HepG2 (cell line): Measurements from ENCODE around the gene SNAI3. TPM values are rescaled to one million over a fixed set of nuclear protein-coding genes. Genes with fewer than 3 reads are reported as not detected.

Experiments used
- ADNP ChIP-seq: sonication (generic); formaldehyde crosslinking; IDR thresholded peaks from 2 replicates; pipeline ENCODE4 v1.4.0; 2020; ENCODE audit warnings: missing genetic modification reagents
- CHD2 ChIP-seq: IDR thresholded peaks from 2 replicates; pipeline ENCODE4 v1.6.1; 2011; ENCODE audit warnings: low read depth, low read length, improper control_type of control experiment
- HDAC2 ChIP-seq: sonication (generic); formaldehyde crosslinking; IDR thresholded peaks from 2 replicates; pipeline ENCODE4 v1.4.0; 2020; ENCODE audit warnings: missing genetic modification reagents
- KLF15 ChIP-seq: sonication (generic); formaldehyde crosslinking; IDR thresholded peaks from 2 replicates; pipeline ENCODE4 v1.8.1; 2023; ENCODE audit warnings: borderline replicate concordance, mild to moderate bottlenecking, inconsistent platforms, missing genetic modification reagents, mixed read lengths
- MED13 ChIP-seq: sonication (generic); formaldehyde crosslinking; IDR thresholded peaks from 2 replicates; pipeline ENCODE4 v1.5.0; 2020; ENCODE audit warnings: missing genetic modification reagents
- PHF21A ChIP-seq: sonication (generic); formaldehyde crosslinking; IDR thresholded peaks from 2 replicates; pipeline ENCODE4 v1.5.0; 2020; ENCODE audit warnings: mild to moderate bottlenecking, missing genetic modification reagents
- TERF1 ChIP-seq: sonication (generic); formaldehyde crosslinking; IDR thresholded peaks from 2 replicates; pipeline ENCODE4 v1.8.0; 2022; ENCODE audit warnings: mild to moderate bottlenecking, missing genetic modification reagents, moderate library complexity
- ZNF235 ChIP-seq: sonication (generic); formaldehyde crosslinking; IDR thresholded peaks from 2 replicates; pipeline ENCODE4 v1.8.1; 2023; ENCODE audit warnings: mild to moderate bottlenecking, missing genetic modification reagents, borderline replicate concordance
- ZNF253 ChIP-seq: sonication (generic); formaldehyde crosslinking; IDR thresholded peaks from 2 replicates; pipeline ENCODE4 v1.8.0; 2022; ENCODE audit warnings: mild to moderate bottlenecking, missing genetic modification reagents, borderline replicate concordance
- ZNF446 ChIP-seq: sonication (generic); formaldehyde crosslinking; IDR thresholded peaks from 2 replicates; pipeline ENCODE4 v1.5.0; 2020; ENCODE audit warnings: mild to moderate bottlenecking, missing genetic modification reagents
- ZNF792 ChIP-seq: IDR thresholded peaks from 2 replicates; pipeline ENCODE4 v1.6.1; 2016
- ZNF83 ChIP-seq: sonication (generic); formaldehyde crosslinking; IDR thresholded peaks from 2 replicates; pipeline ENCODE4 v1.4.0; 2020; ENCODE audit warnings: missing genetic modification reagents, mild to moderate bottlenecking, borderline replicate concordance
- ZSCAN20 ChIP-seq: sonication (generic); formaldehyde crosslinking; IDR thresholded peaks from 2 replicates; pipeline ENCODE4 v1.4.0; 2020; ENCODE audit warnings: missing genetic modification reagents, mild to moderate bottlenecking, borderline replicate concordance
- polyA plus RNA-seq, 8 experiments: library from polyadenylated mRNA; depleted of rRNA in 3 of 8; stranded (reverse) in 7 of 8; unstranded in 1 of 8; fragments of >200 nt; fragmentation: Illumina TruSeq in 4 of 8; extraction: Trizol in 4 of 8; gene quantifications; 2 replicates each; pipeline versions ENCODE4 v1.2.1 to v1.2.3, GENCODE V29; 2011 to 2016; ENCODE audit warnings: low read depth in 4 of 8, missing spikeins in 1 of 8, mixed read lengths in 1 of 8; ENCODE audit not compliant: insufficient read depth in 1 of 8
- total RNA-seq, 5 experiments: library from RNA; depleted of rRNA; stranded (reverse); fragments of >200 nt; fragmentation: Illumina TruSeq; extraction: Trizol; gene quantifications; 2 replicates each; pipeline ENCODE4 v1.2.3, GENCODE V29; 2016; ENCODE audit warnings: low read depth in 1 of 5
- TF ChIP-seq, protein P1 (sequence below): sonication (generic); formaldehyde crosslinking; conservative IDR thresholded peaks from 2 replicates; pipeline ENCODE4 v1.4.0; 2020; ENCODE audit warnings: mild to moderate bottlenecking, missing genetic modification reagents, moderate library complexity
- TF ChIP-seq, protein P2 (sequence below): sonication (generic); formaldehyde crosslinking; IDR thresholded peaks from 2 replicates; pipeline ENCODE4 v1.4.0; 2020; ENCODE audit warnings: mild to moderate bottlenecking, missing genetic modification reagents
- TF ChIP-seq, protein P3 (sequence below): sonication (generic); formaldehyde crosslinking; IDR thresholded peaks from 2 replicates; pipeline ENCODE4 v1.4.0; 2020; ENCODE audit warnings: missing genetic modification reagents
- TF ChIP-seq, protein P4 (sequence below): sonication (generic); formaldehyde crosslinking; conservative IDR thresholded peaks from 2 replicates; pipeline ENCODE4 v1.5.0; 2020; ENCODE audit warnings: missing genetic modification reagents

The SNAI3 gene
- total and polyA plus RNA-seq, 2 of the 13 experiments (the other 11 are each of a cell fraction or from before 2014, with no cell fraction given), result 0.09 to 0.18 TPM

DNA sequence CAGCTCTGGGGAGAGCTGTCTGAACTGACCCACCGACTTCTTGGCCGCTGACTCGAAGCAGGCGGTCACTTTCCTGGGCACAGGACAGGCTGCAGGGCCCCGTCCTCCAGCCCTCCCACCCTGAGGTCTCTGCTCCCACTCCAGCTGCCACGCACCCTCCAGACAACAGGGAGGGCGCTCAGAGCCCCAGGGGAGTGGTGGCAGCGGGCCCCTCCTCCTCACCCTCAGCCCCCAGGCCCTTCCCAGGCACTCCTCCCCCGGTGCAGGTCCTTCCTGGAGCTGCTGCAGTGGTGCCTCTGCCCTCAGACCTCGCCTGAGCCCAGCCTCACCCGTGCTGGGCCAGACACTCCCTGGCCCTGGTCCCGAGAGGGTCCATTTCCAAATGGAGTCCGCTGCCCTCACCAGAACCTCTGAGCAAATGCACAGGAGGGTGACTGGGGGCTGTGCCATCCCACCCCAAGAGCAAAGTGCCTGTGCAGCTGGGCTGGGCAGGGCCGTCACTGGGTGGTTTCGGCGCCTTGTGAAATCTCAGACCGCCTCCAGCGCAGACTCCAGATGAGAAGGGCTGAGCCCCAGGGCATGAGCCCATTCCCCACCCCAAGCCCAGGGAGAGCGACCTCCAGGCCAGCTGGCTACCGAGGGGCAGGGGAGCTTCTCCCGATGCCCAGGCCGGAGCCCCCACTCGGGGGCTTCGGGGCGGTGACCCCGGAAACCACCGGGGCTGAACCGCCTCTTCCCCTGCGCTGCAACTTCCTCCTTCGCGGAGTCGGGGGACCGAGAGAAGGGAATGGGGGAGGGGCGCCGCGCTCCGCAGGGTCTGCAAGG lies 36.2 kb downstream of the SNAI3 start (continued):
- TF ChIP-seq, protein P1, sequence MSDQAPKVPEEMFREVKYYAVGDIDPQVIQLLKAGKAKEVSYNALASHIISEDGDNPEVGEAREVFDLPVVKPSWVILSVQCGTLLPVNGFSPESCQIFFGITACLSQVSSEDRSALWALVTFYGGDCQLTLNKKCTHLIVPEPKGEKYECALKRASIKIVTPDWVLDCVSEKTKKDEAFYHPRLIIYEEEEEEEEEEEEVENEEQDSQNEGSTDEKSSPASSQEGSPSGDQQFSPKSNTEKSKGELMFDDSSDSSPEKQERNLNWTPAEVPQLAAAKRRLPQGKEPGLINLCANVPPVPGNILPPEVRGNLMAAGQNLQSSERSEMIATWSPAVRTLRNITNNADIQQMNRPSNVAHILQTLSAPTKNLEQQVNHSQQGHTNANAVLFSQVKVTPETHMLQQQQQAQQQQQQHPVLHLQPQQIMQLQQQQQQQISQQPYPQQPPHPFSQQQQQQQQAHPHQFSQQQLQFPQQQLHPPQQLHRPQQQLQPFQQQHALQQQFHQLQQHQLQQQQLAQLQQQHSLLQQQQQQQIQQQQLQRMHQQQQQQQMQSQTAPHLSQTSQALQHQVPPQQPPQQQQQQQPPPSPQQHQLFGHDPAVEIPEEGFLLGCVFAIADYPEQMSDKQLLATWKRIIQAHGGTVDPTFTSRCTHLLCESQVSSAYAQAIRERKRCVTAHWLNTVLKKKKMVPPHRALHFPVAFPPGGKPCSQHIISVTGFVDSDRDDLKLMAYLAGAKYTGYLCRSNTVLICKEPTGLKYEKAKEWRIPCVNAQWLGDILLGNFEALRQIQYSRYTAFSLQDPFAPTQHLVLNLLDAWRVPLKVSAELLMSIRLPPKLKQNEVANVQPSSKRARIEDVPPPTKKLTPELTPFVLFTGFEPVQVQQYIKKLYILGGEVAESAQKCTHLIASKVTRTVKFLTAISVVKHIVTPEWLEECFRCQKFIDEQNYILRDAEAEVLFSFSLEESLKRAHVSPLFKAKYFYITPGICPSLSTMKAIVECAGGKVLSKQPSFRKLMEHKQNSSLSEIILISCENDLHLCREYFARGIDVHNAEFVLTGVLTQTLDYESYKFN (CRISPR knock-in tag), result no peak; the same call in 1 of the 2 replicates
- peak; percentile 34; the same call in 1 of the 2 replicates for TF ChIP-seq TERF1 (CRISPR knock-in tag)
- TF ChIP-seq PHF21A (CRISPR knock-in tag), result no peak
- TF ChIP-seq, protein P2, sequence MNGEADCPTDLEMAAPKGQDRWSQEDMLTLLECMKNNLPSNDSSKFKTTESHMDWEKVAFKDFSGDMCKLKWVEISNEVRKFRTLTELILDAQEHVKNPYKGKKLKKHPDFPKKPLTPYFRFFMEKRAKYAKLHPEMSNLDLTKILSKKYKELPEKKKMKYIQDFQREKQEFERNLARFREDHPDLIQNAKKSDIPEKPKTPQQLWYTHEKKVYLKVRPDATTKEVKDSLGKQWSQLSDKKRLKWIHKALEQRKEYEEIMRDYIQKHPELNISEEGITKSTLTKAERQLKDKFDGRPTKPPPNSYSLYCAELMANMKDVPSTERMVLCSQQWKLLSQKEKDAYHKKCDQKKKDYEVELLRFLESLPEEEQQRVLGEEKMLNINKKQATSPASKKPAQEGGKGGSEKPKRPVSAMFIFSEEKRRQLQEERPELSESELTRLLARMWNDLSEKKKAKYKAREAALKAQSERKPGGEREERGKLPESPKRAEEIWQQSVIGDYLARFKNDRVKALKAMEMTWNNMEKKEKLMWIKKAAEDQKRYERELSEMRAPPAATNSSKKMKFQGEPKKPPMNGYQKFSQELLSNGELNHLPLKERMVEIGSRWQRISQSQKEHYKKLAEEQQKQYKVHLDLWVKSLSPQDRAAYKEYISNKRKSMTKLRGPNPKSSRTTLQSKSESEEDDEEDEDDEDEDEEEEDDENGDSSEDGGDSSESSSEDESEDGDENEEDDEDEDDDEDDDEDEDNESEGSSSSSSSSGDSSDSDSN (CRISPR knock-in tag), result peak; percentile 68; the same call in 1 of the 2 replicates
- peak; percentile 28; the same call in 1 of the 2 replicates for TF ChIP-seq ZNF235
- peak; percentile 28; the same call in 1 of the 2 replicates for TF ChIP-seq MED13 (CRISPR knock-in tag)
- no peak for TF ChIP-seq ADNP (CRISPR knock-in tag)
- no peak for TF ChIP-seq CHD2
- TF ChIP-seq ZNF792 (CRISPR knock-in tag), result peak; percentile 20; the same call in 1 of the 2 replicates
- TF ChIP-seq ZNF253 (CRISPR knock-in tag), result 0 out of 2 replicates have a peak, but pooled peaks have one; percentile 23
- peak; percentile 2; the same call in 1 of the 2 replicates for TF ChIP-seq ZNF83
- TF ChIP-seq, protein P3, sequence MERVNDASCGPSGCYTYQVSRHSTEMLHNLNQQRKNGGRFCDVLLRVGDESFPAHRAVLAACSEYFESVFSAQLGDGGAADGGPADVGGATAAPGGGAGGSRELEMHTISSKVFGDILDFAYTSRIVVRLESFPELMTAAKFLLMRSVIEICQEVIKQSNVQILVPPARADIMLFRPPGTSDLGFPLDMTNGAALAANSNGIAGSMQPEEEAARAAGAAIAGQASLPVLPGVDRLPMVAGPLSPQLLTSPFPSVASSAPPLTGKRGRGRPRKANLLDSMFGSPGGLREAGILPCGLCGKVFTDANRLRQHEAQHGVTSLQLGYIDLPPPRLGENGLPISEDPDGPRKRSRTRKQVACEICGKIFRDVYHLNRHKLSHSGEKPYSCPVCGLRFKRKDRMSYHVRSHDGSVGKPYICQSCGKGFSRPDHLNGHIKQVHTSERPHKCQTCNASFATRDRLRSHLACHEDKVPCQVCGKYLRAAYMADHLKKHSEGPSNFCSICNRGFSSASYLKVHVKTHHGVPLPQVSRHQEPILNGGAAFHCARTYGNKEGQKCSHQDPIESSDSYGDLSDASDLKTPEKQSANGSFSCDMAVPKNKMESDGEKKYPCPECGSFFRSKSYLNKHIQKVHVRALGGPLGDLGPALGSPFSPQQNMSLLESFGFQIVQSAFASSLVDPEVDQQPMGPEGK (CRISPR knock-in tag), result peak; percentile 78
- 0 out of 2 replicates have a peak, but pooled peaks have one; percentile 6 for TF ChIP-seq KLF15 (CRISPR knock-in tag)
- TF ChIP-seq ZSCAN20, result 0 out of 2 replicates have a peak, but pooled peaks have one; percentile 46
- 0 out of 2 replicates have a peak, but pooled peaks have one; percentile 26 for TF ChIP-seq HDAC2 (CRISPR knock-in tag)
- peak; percentile 85 for TF ChIP-seq ZNF446 (CRISPR knock-in tag)
- TF ChIP-seq, protein P4, sequence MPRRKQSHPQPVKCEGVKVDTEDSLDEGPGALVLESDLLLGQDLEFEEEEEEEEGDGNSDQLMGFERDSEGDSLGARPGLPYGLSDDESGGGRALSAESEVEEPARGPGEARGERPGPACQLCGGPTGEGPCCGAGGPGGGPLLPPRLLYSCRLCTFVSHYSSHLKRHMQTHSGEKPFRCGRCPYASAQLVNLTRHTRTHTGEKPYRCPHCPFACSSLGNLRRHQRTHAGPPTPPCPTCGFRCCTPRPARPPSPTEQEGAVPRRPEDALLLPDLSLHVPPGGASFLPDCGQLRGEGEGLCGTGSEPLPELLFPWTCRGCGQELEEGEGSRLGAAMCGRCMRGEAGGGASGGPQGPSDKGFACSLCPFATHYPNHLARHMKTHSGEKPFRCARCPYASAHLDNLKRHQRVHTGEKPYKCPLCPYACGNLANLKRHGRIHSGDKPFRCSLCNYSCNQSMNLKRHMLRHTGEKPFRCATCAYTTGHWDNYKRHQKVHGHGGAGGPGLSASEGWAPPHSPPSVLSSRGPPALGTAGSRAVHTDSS (CRISPR knock-in tag), result no peak
